ENCODE results near the gene STARD8.
"Not testable (repeated sequence)": the region's sequence is repeated elsewhere in the genome, so short reads cannot be mapped to it uniquely, and the experiment has no call there.

STARD8 gene

DNA sequence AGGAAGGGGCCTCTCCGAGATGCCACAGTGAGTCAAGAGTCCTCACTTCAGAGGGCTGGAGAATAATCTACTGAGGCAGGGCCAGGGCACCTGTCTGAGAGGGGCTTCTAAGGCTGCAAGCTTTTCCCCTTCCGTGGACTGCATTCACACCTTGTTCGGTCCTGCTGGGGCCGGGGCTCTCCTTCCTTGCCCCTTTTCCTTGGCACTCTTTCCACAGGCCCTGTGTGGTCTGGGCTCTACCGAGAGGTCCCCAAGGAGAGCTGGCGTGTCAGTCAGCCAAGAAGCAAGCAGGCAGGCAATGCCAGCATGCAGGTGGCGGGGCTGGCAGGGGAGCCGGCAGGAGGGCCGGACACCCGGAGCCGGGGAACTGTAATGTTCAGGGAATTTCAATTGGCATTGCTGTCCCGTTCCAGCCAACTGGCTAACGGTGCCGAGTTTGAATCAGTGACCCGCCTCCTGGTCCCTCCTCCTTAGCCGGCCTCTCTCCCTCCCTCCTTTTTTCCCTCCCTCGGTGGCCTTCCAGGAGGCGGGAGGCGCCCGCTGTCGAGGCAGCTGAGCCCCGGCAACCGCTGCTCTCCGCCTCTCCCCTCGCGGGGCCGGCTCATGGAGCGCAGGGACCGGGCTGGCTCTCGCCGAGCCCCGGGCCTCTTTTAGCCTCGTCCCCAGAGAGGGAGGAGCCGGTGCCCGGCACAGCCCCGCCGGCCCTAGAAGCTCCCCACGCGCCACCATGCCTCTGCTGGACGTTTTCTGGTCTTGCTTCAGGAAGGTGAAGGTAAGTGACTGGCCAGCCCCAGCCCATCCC, at the start of gene STARD8:
Gene STARD8 (plus strand): TSS at position 511 of the 802 bp plus-strand sequence. CDS start 217 bp downstream, at position 728.
- DNase-seq (ENCODE audit: low read depth in 2 of 2) = no peak

- DNase-seq (ENCODE audit: low read depth in 2 of 2) = no peak
These were observed 48.6 kb upstream of the STARD8 start for GRCh38 chrX:68598841-68599240.

DNA sequence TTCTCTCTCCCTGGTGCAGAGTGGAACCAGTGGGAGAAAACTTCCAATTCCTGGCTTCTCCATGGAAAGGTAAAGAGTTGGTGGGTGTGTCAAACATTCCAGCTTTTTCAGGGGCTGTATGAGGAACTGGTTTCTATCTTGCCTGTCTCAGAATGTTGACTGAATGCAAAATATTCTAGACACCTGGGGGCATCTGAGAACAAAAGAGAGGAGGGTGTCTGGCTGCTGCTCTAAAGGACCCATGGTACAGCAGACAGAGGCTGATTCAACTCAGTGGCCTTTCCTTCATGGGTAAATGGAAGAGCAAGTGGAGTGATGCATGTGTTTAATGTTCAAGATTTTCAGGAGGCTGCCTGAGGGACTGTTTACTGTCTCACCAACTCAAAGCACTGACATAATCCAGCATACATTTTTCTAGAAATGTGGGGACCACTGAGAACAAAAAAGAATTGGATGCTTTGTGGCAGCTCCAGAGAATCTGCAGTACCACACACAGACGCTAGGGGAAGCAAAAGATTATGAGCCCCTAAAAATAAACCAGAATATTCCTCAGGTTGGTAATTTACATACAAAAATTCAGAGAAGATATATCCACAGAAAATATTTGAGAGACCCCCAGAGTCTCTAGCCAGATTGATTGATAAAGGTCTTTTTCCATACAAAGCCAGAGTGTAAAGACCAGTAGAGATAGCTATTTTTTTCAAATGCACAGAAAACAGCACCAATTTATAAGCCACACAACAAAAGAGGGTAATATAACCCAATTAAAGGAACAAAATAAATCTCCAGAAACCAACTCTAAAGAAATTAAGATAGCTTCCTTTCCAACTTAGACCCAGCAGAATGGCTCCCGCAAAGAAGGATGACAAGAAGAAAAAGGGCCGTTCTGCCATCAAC, 48.0 kb upstream of the STARD8 start:
- no peak for DNase-seq (ENCODE audit: low read depth in 2 of 2)

GRCh38 chrX:68604216-68604615, 43.2 kb upstream of the STARD8 start:
- not testable (repeated sequence) for DNase-seq (ENCODE audit: low read depth in 2 of 2)

DNA sequence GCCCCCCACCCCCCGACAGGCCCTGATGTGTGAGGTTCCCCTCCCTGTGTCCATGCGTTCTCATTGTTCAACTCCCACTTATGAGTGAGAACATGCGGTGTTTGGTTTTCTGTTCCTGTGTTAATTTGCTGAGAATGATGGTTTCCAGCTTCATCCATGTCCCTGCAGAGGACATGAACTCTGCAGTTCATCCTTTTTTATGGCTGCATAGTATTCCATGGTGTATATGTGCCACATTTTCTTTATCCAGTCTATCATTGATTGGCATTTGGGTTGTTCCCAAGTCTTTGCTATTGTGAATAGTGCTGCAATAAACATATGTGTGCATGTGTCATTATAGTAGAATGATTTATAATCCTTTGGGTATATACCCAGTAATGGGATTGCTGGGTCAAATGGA, 32.7 kb upstream of the STARD8 start:
- DNase-seq (ENCODE audit: low read depth in 2 of 2) = not testable (repeated sequence)

DNA sequence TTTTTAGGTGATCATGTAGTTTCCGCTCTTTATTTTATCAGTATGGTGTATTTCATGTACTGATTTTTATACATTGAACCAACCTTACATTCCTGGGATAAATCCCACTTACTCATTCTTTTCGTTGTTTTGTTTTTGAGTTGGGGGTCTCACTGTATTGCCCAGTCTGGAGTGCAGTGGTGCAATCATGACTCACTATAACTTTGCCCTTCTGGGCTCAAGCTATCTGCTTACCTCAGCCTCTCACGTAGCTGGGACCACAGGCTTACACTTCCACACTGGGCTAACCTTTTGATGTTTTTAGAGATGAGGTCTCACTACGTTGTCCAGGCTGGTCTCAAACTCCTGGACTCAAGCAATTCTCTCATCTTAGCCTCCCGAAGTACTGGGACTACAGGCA, 19.5 kb upstream of the STARD8 start:
- no peak for DNase-seq (ENCODE audit: low read depth in 2 of 2)

DNA sequence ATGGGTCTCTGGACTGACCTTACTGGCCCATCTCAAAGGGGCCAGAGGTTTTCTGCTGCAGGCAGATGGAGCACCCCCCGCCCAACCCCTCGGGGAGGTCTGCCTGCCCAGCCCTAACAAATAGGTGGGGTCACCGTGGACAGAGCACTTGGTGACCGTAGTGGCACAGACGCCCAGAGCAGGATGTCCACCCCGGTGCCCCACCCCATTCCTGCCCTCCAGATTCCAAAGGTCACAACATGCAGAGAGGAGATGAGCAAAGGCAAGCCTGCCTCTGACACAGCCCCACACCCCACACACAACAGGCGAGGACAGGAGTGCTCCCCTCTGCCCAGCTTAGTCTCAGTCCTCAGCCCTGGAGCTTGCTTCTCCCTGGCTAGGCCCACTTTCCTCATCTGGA, 17.5 kb upstream of the STARD8 start:
- not testable (repeated sequence) for DNase-seq (ENCODE audit: low read depth in 2 of 2)

DNA sequence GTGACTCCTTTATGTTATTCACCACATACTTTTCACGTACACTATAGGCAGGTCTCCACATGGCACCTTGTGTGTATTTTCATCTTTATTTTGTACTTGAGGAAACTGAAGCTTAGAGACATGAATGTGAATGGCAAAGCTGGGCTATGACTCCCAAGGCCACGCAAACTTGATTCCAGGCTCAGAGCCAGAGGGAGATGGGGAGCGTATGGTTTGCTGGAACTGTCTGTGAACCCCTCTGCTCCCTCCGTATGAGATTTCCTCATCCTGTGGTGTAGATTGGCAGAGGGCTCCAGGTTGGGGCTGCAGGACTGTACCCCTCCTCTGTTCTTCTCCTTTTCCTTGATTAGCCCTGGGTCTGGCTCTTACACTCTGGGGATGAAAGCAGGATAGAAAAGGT, 16.1 kb upstream of the STARD8 start:
- DNase-seq (ENCODE audit: low read depth in 2 of 2) = no peak

DNA sequence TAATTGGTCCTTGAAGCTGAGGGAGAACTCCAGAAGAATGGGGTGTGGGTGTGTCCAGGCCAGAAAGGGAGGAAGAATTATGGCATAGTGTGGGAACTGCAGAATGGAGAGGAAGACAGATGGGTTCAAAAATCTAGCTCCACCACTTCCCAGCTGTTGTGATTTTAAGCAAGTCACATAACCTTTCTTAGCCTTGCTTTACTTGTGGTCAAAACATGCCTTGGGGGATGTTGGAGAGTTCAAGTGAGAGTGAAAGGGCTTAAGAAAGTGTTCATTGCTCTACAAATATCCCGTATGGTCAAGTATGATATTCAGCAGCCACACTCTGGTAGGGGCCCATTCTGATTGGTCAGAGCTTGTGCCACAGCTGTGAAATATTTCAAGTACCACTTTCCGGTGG, 15.0 kb upstream of the STARD8 start:
- DNase-seq (ENCODE audit: low read depth in 2 of 2) = no peak

DNA sequence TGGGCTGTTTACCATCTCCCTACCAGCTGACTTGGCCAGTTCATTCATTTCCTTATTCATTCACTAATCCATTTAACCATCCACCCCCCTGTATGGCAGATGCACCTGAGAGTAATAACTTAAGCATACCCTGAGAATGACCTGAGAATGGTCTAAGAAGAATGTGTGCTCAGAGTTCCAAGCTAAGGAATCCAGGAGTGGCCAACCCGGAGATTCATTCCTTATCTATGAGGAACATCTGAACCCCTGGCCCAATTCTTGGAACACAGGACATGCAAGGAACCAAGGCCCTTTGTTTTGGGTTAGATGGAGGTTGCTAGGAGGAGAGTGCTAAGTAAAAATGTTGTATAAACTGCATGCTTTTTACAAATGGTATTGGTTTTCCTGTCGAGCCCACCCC, 13.5 kb upstream of the STARD8 start:
- DNase-seq (ENCODE audit: low read depth in 2 of 2) = no peak

DNA sequence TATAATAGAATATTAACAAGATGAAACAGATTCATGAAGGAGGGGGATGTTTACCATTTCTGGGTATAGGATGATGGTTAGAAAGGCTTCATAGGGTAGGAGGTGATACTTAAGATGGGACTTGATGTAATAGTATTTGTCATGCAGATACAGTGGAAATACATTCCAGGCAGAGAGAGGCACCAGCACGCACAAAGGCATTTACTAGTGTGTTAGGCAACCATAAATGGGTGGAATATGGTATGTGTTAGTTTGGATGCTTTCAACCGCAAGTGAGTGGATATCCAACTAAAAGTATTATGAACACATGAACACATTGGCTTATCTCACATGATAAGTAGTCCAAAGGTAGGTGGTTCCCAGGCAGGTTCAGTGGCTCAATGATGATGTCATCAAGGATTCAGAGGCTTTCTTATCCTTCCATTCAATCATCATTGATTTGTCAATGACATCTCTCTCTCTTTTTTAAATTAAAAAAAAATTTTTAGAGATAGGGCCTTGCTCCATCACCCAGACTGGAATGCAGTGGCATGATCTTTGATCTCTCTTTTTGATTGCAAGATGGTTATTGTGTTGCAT, 12.7 kb upstream of the STARD8 start:
- no peak for DNase-seq (ENCODE audit: low read depth in 2 of 2)

- no peak for DNase-seq (ENCODE audit: low read depth in 2 of 2)
These were observed 6.8 kb upstream of the STARD8 start for GRCh38 chrX:68640661-68641060.

DNA sequence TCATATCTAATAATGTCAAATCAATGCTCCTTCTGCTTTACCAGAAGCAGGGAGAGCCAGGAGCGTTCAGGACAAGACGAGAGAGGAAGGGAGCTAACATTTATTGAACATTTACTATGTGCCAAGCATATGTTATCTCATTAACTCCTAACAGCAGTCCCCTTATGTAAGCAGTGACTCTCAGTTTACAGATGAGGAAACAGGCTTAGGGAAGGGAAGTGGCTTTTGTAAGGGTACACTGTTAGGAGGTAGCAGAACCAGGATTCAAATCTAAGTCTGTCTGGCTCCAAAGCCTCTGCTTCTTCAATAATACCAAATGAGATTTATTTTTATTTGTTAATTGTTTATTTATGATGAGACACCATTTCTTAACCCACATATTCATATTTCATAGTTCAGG, 2.6 kb upstream of the STARD8 start:
- no peak for DNase-seq (ENCODE audit: low read depth in 2 of 2)

- DNase-seq (ENCODE audit: low read depth in 2 of 2) = no peak
These were observed 1.0 kb upstream of the STARD8 start for GRCh38 chrX:68646421-68646820.

DNA sequence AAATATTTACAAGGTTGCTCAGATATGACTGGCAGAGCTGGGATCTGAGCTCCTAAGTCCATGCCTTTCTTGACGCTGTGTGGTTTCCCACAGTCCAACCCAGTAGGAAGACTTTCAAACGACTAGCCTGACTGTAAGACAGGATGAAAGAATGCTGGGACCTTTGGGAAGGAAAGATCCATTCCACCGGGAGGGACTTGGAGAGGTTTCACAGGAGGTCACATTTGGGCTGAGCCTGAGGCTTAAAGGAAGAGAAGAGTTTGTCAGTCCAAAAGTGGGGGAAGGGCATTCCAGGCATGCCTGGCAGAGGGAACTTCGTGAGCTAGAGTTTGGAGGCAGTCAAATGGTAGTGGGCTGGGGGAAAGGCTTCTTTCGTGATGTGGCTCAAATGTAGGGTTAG, 1.5 kb downstream of the STARD8 start:
- DNase-seq (ENCODE audit: low read depth in 2 of 2) = no peak

- DNase-seq (ENCODE audit: low read depth in 2 of 2) = no peak
These were observed 3.0 kb downstream of the STARD8 start for GRCh38 chrX:68650491-68650890.

DNA sequence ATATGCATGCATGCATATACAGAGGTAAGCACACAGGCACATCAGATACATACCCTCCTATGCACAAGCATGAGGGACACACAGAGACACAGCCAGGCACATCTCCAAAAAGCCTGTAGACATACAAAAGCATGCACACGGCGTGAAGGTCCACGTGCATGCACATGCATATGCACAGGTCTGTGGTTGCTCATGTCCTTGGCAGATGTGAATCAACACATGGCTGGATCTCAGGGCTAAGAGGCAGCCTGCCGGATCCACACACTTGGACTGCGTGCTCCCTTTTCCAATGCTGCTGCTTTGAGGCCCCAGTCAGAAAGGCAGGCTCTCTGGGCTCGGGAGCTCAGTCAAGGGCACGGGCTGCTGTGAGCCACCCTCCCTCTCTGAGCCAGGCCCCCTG, 3.6 kb downstream of the STARD8 start:
- DNase-seq (ENCODE audit: low read depth in 2 of 2) = no peak

- DNase-seq (ENCODE audit: low read depth in 2 of 2) = no peak
These were observed 5.1 kb downstream of the STARD8 start for GRCh38 chrX:68652326-68653170.

- no peak for DNase-seq (ENCODE audit: low read depth in 2 of 2)
These were observed 7.2 kb downstream of the STARD8 start for GRCh38 chrX:68654693-68655092.

GRCh38 chrX:68656473-68656872, 9.0 kb downstream of the STARD8 start:
- not testable (repeated sequence) for DNase-seq (ENCODE audit: low read depth in 2 of 2)

DNA sequence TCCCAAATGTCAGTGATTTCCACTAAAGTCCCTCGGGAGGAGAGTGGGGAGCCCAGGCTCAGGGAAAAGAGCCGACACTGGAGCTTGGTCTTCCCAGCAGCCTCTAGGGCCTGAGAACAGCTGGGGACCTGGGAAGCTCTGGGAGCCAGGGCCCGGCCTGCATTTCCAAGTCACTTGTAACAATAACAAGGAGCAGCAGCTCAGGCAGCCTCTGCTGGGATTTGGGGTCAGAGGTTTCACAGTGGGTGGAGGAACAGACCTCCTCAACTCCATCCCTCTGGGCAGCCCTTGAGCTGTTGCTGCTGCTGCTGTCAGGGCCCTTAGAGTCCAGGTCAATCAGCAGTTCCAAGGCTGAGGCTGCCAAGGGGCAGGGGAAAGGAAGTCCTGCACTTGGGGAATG, 11.1 kb downstream of the STARD8 start:
- DNase-seq (ENCODE audit: low read depth in 2 of 2) = no peak

DNA sequence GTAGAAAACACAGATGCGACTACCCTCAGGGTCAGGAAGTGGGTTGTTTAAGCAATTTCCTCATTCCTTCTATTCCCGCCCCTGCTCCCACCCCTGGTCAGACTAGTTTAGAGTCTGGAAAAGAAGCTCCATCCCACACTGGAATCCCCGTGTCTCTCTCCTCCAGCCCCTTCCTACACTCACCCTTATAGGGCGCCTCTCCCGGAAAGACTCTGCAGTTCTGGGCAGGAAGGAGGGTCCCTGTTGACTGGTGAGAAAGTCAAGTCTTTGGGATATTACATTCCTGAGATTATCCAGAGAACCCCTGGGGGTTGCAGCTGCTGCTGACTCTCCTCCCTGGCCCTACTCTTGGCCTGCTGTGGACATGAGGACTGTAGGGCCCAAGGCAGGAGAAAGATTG, 11.9 kb downstream of the STARD8 start:
- DNase-seq (ENCODE audit: low read depth in 2 of 2) = no peak
